ENCODE results near the gene TECPR2. TPM values are rescaled to one million over a fixed set of nuclear protein-coding genes. Genes with fewer than 3 reads are reported as not detected.

The TECPR2 gene
- total and polyA plus RNA-seq, 2 of the 13 experiments (the other 11 are each of a cell fraction or from before 2014, with no cell fraction given), result 3.5 to 5.7 TPM

GRCh38 chr14:102464006-102464405, 101.3 kb downstream of the TECPR2 start:
- Histone ChIP-seq H3K27me3 (ENCODE audit: control insufficient read depth in 1 of 2, insufficient read depth in 2 of 2, low read length in 2 of 2) (no peaks in the 10 kb centered on the region), H4K20me1 (ENCODE audit: insufficient read depth, low read length) (no peaks in the 10 kb centered on the region), H3K79me2 (ENCODE audit: insufficient read depth, low read length) (no peaks in the 10 kb centered on the region), H3K4me3 (replicated peaks in 1 of 3; ENCODE audit: insufficient read depth in 1 of 3, low read depth in 2 of 3, low read length in 3 of 3) (no peak overlapping the region), H3K4me1 (ENCODE audit: insufficient read depth, low read length) (peaks cover 31% of the 10 kb centered on the region), H2AFZ (ENCODE audit: low read length) (no peak overlapping the region), H3K4me2 (ENCODE audit: low read depth, low read length) (no peak overlapping the region), H3K36me3 (replicated peaks in 1 of 2; ENCODE audit: control insufficient read depth in 1 of 2, insufficient read depth in 2 of 2, low read length in 2 of 2) (peaks cover 3 to 5% of the 10 kb centered on the region in 2 experiments; a peak in 2 of 5 replicates), H3K9ac (ENCODE audit: insufficient read depth, low read depth, low read length) (no peak overlapping the region), H3K27ac (ENCODE audit: extremely low read length, insufficient read depth, low read length) (no peak overlapping the region), H3K9me3 (ENCODE audit: low read length) (no peaks in the 10 kb centered on the region)
- FAIRE-seq, result no peak
- DNase-seq (ENCODE audit: low spot score), result no peak
- intact Hi-C loops (cut with micrococcal nuclease; ENCODE audit: unreplicated experiment), result no loop called here
- ChIA-PET CTCF (ENCODE audit: low intra/inter-chr PET ratio, low total read pairs) (no interaction called here), POLR2A (no interaction called here)
- ATAC-seq, result no peak
- TF ChIP-seq PHF20 (CRISPR knock-in tag; IDR thresholded peaks at IDR 0.05) (no peak), EHMT2 (IDR thresholded peaks at IDR 0.05; ENCODE audit: borderline replicate concordance, low read depth, low read length) (no peak), TEAD3 (CRISPR knock-in tag; optimal IDR thresholded peaks at IDR 0.05; ENCODE audit: borderline replicate concordance) (no peak), GATAD1 (CRISPR knock-in tag; IDR thresholded peaks at IDR 0.05) (no peak), HOXA3 (CRISPR knock-in tag; IDR thresholded peaks at IDR 0.05) (no peak), ZSCAN20 (CRISPR knock-in tag; IDR thresholded peaks at IDR 0.05; ENCODE audit: borderline replicate concordance) (no peak), ISL2 (CRISPR knock-in tag; IDR thresholded peaks at IDR 0.05) (no peak), ZNF800 (CRISPR knock-in tag; IDR thresholded peaks at IDR 0.05) (no peak), ZBTB33 (CRISPR knock-in tag; IDR thresholded peaks at IDR 0.05) (no peak), HMG20B (CRISPR knock-in tag; conservative IDR thresholded peaks at IDR 0.05) (no peak), CBX2 (IDR thresholded peaks at IDR 0.05; ENCODE audit: low read depth, low read length) (no peak), CBX2 (CRISPR knock-in tag; IDR thresholded peaks at IDR 0.05; ENCODE audit: low read depth) (no peak), ZNF253 (CRISPR knock-in tag; IDR thresholded peaks at IDR 0.05; ENCODE audit: borderline replicate concordance) (no peak), ZBTB38 (CRISPR knock-in tag; IDR thresholded peaks at IDR 0.05) (no peak)
- 91% methylated on average over 4 of the region's 4 CpGs for WGBS (ENCODE audit: low lambda C conversion rate)
- in situ Hi-C loops (cut with HindIII; ENCODE audit: extremely low pct_ligation_motif_present, low pct_unique_long_range_greater_than_20kb), result no loop called here
- no TSS peak for BruUV-seq (replicated peaks)
